Mucosa of gallbladder (tissue), 1 donor: ENCODE results near the gene MEMO1. TPM values are rescaled to one million over a fixed set of nuclear protein-coding genes. Genes with fewer than 3 reads are reported as not detected.
"Not testable (repeated sequence)": the region's sequence is repeated elsewhere in the genome, so short reads cannot be mapped to it uniquely, and the experiment has no call there.

Experiments used
- DNase-seq: peaks from one replicate; pipeline ENCODE4 v3.0.0-alpha.2; 2020; ENCODE audit warnings: low spot score
- total RNA-seq: library from RNA; stranded (reverse); gene quantifications from one replicate; pipeline ENCODE4 v1.2.1, GENCODE V29; 2021
- donor health status: DM: no; HTN: no; CAD: no.

MEMO1 gene
- total RNA-seq, 1 donor from 2014 or later, result 31.5 TPM

GRCh38 chr2:31957354-31958139 is 53.3 kb downstream of the MEMO1 start:
- DNase-seq, result no peak

- not testable (repeated sequence) for DNase-seq
Observed at GRCh38 chr2:31956934-31957333, 53.9 kb downstream of the MEMO1 start.

DNA sequence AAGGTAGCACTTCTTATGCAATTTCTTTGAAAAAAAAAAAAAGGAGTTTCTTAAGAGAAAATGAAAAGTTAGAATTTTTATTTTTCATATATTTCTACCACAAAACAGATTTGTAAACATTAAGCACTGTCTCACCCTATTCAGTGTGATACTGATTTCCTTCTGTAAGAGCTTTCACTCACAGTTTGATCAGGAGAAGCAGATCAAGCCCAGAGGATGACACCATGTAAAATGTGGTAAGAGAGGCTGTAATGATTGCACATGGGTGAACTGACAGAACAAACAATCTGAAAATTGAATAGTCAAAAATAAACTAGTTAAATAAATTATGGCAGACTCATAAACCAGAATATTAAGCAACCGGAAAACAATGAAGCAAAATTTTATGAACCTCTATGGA is 54.5 kb downstream of the MEMO1 start:
- no peak for DNase-seq

DNA sequence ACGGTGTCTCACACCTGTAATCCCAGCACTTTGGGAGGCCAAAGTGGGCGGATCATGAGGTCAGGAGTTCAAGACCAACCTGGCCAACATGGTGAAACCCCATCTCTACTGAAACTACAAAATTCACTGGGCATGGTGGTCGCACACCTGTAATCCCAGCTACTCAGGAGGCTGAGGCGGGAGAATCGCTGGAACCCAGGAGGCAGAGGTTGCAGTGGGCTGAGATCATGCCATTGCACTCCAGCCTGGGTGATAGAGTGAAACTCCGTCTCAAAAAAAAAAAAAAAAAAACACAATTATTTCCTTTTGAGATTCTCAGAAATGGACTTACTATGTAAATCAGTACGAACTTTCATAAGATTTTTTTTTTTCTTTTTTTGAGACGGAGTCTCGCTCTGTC is 57.7 kb downstream of the MEMO1 start:
- DNase-seq, result not testable (repeated sequence)

- no peak for DNase-seq
Observed at GRCh38 chr2:31950946-31951562, 59.8 kb downstream of the MEMO1 start.

GRCh38 chr2:31947871-31948270 is 62.9 kb downstream of the MEMO1 start:
- DNase-seq, result no peak

- DNase-seq, result no peak
Observed at GRCh38 chr2:31946838-31947237, 64.0 kb downstream of the MEMO1 start.

DNA sequence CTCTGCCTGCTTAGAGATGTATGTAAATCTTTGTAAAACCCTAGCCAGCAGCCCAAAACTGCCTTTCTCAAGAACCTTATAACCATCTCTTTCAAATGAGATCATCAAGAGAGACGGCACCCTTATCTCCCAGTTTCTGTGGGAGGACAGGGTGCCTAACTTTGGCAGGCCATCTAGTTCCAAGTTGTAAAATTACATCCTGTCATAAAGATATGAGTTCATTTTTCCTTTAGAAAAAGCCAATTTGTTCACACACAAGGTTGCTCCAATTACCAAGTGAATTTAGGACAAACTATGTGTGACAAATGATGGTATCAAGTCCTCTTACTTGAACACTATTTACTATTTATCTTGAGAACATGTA is 65.3 kb downstream of the MEMO1 start:
- no peak for DNase-seq

GRCh38 chr2:31944828-31945571 is 65.8 kb downstream of the MEMO1 start:
- DNase-seq, result no peak

DNA sequence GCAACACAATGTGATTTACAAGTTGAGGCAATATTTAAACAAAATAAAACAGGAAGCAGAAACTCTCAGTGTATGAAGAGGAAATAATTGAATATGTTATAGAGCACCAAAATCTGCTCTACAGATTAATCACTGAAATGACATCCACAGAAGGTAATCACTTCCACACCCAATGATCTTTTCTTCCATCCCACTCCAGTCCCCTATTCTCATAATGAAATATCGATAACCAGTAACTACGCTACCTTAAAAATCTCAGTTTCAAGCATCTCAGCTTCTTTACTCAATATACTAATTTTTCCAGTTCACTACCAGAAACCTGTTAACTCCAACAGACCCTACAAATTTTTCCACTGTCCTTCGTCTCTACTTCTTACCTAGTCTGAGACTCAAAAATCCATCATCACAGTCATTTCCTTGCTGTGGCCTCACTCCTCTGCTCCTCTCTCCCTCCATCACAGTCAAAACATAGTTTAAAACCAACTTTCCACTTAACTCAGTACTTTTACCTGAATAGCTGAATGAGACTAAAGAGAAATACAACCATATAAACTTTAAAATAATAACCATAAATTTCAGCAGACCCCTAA is 67.1 kb downstream of the MEMO1 start:
- DNase-seq, result no peak

- DNase-seq, result no peak
Observed at GRCh38 chr2:31940920-31941319, 69.9 kb downstream of the MEMO1 start.

DNA sequence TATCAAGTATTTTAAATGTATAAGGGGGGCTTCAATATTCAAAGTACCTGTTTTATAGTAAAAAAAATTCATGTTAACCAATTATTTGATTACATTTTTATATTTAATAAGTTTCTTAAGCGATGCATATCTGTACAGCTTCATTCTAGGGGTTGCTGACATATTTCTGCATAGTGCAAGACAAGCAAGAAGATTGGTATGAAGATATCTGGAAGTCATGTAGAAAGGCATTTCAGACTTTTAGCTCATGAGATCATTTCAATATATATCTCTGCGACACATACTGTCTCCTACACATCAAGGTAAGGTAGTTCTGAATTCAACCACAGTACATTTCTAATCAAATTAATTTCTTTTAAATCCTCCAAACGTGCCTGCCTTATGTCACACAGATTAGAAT is 73.1 kb downstream of the MEMO1 start:
- DNase-seq, result no peak

DNA sequence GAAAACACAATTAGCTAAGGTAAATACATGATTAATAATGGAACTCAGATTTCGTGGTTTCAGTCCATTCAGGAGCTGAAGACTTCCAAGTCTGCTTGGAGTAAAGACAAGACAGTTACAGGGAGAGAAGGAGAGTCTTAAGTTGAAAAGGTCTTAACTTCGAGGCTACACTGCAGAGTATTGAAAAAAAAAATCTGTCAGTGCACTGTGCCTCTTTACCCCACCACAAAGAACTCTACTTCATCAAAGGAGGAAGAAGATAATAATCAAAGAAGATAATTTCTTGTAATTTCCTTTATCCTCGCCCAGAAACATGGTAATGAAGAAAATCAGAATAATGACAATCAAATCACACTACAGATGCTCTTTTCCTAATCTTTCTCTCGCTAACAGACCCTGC is 75.4 kb downstream of the MEMO1 start:
- no peak for DNase-seq

- no peak for DNase-seq
Observed at GRCh38 chr2:31933066-31933465, 77.7 kb downstream of the MEMO1 start.

GRCh38 chr2:31932589-31932988 is 78.2 kb downstream of the MEMO1 start:
- no peak for DNase-seq

GRCh38 chr2:31931916-31932315 is 78.9 kb downstream of the MEMO1 start:
- DNase-seq, result no peak

- DNase-seq, result no peak
Observed at GRCh38 chr2:31925517-31925916, 85.3 kb downstream of the MEMO1 start.

GRCh38 chr2:31923662-31924061 is 87.1 kb downstream of the MEMO1 start:
- no peak for DNase-seq

GRCh38 chr2:31922542-31923408 is 88.0 kb downstream of the MEMO1 start:
- DNase-seq, result no peak

DNA sequence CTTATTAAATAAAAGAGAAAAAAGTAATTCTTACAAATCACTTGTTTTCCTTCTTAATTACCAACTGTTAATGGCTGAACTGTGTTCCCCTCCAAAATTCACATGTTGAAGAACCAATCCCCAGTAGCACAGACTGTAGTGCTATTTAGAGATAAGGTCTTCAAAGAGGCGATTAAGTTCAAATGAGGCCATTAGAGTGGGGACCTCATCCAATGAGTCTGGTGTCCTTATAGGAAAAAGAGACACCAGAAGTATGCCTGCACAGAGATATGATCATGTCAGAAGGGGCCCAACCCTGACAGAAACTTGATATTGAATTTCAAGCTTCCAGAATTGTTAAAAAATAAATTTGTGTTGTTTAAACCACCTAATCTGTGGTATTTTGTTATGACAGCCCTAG is 89.8 kb downstream of the MEMO1 start:
- no peak for DNase-seq

DNA sequence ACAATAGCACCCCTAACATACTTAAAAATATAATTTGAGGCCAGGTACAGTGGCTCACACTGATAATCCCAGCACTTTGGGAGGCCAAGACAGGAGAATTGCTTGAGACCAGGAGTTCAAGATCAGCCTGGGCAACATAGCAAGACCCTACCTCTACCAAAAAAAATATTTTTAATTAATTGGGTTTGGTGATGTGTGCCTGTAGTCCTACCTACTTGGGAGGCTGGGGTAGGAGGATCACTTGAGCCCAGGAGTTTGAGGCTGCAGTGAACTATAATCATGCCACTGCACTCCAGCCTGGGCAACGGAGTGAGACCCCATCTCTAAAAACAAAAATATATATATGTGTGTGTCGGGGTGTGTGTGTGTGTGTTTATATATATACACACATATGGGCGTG is 91.3 kb downstream of the MEMO1 start:
- no peak for DNase-seq

DNA sequence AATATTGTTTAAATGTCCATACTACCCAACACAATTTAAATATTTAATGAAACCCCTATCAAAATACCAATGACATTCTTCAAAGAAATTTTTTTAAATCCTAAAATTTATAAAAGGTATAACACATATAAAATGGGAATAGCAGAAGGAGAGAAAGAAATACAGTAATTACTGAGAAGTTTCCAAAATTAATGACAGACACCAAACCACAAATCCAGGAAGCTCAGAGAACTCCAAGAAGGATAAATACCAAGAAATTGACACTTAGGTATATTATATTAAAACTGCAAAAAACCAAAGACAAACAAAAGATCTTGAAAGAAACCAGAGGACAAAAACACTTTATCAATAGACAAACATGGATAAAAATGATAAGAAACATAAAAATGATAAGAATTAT is 101.1 kb downstream of the MEMO1 start:
- no peak for DNase-seq
